ENCODE measurements around the gene RNH1. TPM values are rescaled to one million over a fixed set of nuclear protein-coding genes. Genes with fewer than 3 reads are reported as not detected.
A peak's percentile ranks its signal among the peaks of the same experiment; 100 is the strongest.
"Not testable (repeated sequence)": the region's sequence is repeated elsewhere in the genome, so short reads cannot be mapped to it uniquely, and the experiment has no call there.

The RNH1 gene
- total RNA-seq, 1 donor from 2014 or later = 85.9 TPM

GRCh38 chr11:518463-519202 is 11.6 kb upstream of the RNH1 start:
- Mint-ChIP-seq H3K9me3 (ENCODE audit: unreplicated experiment) (peaks cover 14% of the 10 kb centered on the region), H3K36me3 (ENCODE audit: unreplicated experiment) (peaks cover 22% of the 10 kb centered on the region), H3K4me1 (ENCODE audit: low read depth, unreplicated experiment) (no peaks in the 10 kb centered on the region), H3K27me3 (ENCODE audit: unreplicated experiment) (peaks cover 7% of the 10 kb centered on the region), H3K27ac (ENCODE audit: unreplicated experiment) (peak overlapping the region; percentile 33), H3K4me3 (ENCODE audit: unreplicated experiment) (no peak overlapping the region)
- peak; percentile 99 for TF ChIP-seq CTCF (IDR thresholded peaks at IDR 0.05; ENCODE audit: partially characterized antibody, unreplicated experiment)
- peak; percentile 74 for DNase-seq

DNA sequence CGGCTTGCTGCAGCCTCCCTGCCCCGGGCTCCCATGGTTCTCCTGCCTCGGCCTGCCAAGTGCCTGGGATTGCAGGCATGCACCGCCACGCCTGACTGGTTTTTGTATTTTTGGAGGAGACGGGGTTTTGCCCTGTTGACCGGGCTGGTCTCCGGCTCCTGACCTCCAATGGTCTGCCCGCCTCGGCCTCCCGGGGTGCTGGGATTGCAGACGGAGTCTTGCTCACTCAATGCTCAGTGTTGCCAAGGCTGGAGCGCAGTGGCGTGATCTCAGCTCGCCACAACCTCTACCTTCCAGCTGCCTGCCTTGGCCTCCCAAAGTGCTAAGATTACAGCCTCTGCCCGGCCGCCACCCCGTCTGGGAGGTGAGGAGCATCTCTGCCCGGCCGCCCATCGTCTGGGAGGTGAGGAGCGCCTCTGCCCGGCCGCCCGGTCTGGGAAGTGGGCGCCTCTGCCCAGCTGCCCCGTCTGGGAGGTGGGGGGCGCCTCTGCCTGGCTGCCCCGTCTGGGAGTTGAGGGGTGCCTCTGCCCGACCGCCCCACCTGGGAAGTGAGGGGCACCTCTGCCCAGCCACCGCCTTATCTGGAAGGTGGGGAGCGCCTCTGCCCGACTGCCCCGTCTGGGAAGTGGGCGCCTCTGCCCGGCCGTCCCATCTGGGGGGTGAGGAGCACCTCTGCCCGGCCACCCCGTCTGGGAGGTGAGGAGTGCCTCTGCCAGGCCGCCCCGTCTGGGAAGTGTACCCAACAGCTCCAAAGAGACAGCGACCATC is 10.1 kb upstream of the RNH1 start:
- H3K27me3 Mint-ChIP-seq (ENCODE audit: unreplicated experiment); DNase-seq: not testable (repeated sequence)
- peak overlapping the region; percentile 52 for H3K4me3 Mint-ChIP-seq (ENCODE audit: unreplicated experiment)

DNA sequence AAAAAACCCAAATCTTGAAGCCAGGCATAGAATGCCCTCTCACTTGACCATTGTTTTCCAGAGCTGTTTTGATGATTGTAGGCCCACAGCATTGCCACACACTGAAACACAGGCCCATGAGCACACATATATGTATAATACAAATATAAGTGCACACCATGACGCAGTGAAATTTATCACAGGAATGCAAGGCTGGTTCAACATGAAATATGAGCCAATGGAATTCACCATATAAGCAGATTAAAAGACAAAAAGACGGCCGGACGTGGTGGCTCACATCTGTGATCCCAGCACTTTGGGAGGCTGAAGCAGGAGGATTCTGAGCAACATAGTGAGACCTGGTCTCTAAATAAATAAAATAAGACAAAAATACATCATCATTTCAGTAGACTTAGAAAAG is 9.4 kb upstream of the RNH1 start:
- peaks cover 8% of the 10 kb centered on the region for H3K27me3 Mint-ChIP-seq (ENCODE audit: unreplicated experiment)
- no peak for TF ChIP-seq CTCF (IDR thresholded peaks at IDR 0.05; ENCODE audit: partially characterized antibody, unreplicated experiment)
- H3K36me3 Mint-ChIP-seq (ENCODE audit: unreplicated experiment) = peaks cover 26% of the 10 kb centered on the region
- no peak for DNase-seq
- peaks cover 2% of the 10 kb centered on the region for H3K4me1 Mint-ChIP-seq (ENCODE audit: low read depth, unreplicated experiment)
- H3K4me3 Mint-ChIP-seq (ENCODE audit: unreplicated experiment) = no peak overlapping the region
- H3K27ac Mint-ChIP-seq (ENCODE audit: unreplicated experiment) = no peak overlapping the region
- H3K9me3 Mint-ChIP-seq (ENCODE audit: unreplicated experiment) = peaks cover 14% of the 10 kb centered on the region

More for the DNA sequence above, 10.1 kb upstream of the RNH1 start:
- Mint-ChIP-seq H3K36me3 (ENCODE audit: unreplicated experiment) (peaks cover 26% of the 10 kb centered on the region), H3K9me3 (ENCODE audit: unreplicated experiment) (peaks cover 14% of the 10 kb centered on the region), H3K27ac (ENCODE audit: unreplicated experiment) (peak overlapping the region; percentile 62)
- H3K4me1 Mint-ChIP-seq (ENCODE audit: low read depth, unreplicated experiment) = not testable (repeated sequence)

DNA sequence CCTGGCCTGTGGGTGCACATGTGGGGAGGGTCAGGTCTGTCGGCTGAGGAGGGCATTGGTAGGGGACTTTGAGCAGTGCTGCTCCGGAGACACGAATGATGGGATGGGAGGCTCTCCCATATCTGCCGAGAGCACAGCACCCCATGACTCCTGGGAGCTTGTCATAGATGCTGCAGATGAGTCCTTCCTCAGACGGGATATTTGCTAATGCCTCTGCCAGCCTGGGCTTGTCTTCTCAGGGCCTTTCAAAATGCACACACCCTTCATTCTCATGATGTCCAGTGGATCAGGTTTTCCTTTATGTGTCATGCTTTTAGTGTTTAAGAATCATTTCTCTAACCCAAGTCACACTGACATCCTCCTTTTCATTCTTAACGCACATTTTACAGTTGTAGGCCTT is 8.1 kb upstream of the RNH1 start:
- TF ChIP-seq CTCF (IDR thresholded peaks at IDR 0.05; ENCODE audit: partially characterized antibody, unreplicated experiment) = no peak
- peaks cover 6% of the 10 kb centered on the region for H3K27me3 Mint-ChIP-seq (ENCODE audit: unreplicated experiment)
- H3K27ac Mint-ChIP-seq (ENCODE audit: unreplicated experiment) = no peak overlapping the region
- H3K4me1 Mint-ChIP-seq (ENCODE audit: low read depth, unreplicated experiment) = peaks cover 2% of the 10 kb centered on the region
- H3K4me3 Mint-ChIP-seq (ENCODE audit: unreplicated experiment) = no peak overlapping the region
- H3K36me3 Mint-ChIP-seq (ENCODE audit: unreplicated experiment) = peaks cover 26% of the 10 kb centered on the region
- no peak for DNase-seq
- H3K9me3 Mint-ChIP-seq (ENCODE audit: unreplicated experiment) = peaks cover 12% of the 10 kb centered on the region

GRCh38 chr11:514606-515005 is 7.6 kb upstream of the RNH1 start:
- peaks cover 2% of the 10 kb centered on the region for H3K4me1 Mint-ChIP-seq (ENCODE audit: low read depth, unreplicated experiment)
- TF ChIP-seq CTCF (IDR thresholded peaks at IDR 0.05; ENCODE audit: partially characterized antibody, unreplicated experiment) = no peak
- peaks cover 31% of the 10 kb centered on the region for H3K36me3 Mint-ChIP-seq (ENCODE audit: unreplicated experiment)
- peaks cover 6% of the 10 kb centered on the region for H3K27me3 Mint-ChIP-seq (ENCODE audit: unreplicated experiment)
- H3K27ac Mint-ChIP-seq (ENCODE audit: unreplicated experiment) = no peak overlapping the region
- H3K4me3 Mint-ChIP-seq (ENCODE audit: unreplicated experiment) = no peak overlapping the region
- H3K9me3 Mint-ChIP-seq (ENCODE audit: unreplicated experiment) = peaks cover 15% of the 10 kb centered on the region
- no peak for DNase-seq

All from glutamatergic neuron (in vitro differentiated cells).